Measurements from ENCODE around the gene MROH7. TPM values are rescaled to one million over a fixed set of nuclear protein-coding genes. Genes with fewer than 3 reads are reported as not detected.

Gene MROH7
- total and polyA plus RNA-seq, 9 of the 15 experiments (the other 6 are each of a cell fraction or from before 2014, with no cell fraction given), result not detected

- no peaks in the 10 kb centered on the region for H3K9me1 ChIP-seq (ENCODE audit: control insufficient read depth, insufficient read depth, low read length)
- H3K36me3 ChIP-seq (ENCODE audit: control insufficient read depth, insufficient read depth, low read length), result no peaks in the 10 kb centered on the region
- peaks cover 9 to 16% of the 10 kb centered on the region in 2 experiments for H3K27me3 ChIP-seq (ENCODE audit: control insufficient read depth in 2 of 2, insufficient read depth in 2 of 2, low read length in 2 of 2)
- ATAC-seq (no peak), FAIRE-seq (no peak), DNase-seq (ENCODE audit: extremely low read depth in 1 of 4, low spot score in 3 of 4) (no peak)
- H3K4me1 ChIP-seq (replicated peaks in 1 of 2; ENCODE audit: control insufficient read depth in 2 of 2, insufficient read depth in 2 of 2, low read length in 2 of 2), result no peaks in the 10 kb centered on the region
- in situ Hi-C loops (cut with MboI) (no loop called here), intact Hi-C loops (cut with micrococcal nuclease) (no loop called here)
- H4K20me1 ChIP-seq (replicated peaks; ENCODE audit: control insufficient read depth, insufficient read depth, low read length), result no peaks in the 10 kb centered on the region
- 4% methylated on average over 4 of the region's 4 CpGs for WGBS (ENCODE audit: insufficient coverage, low coverage, missing lambda C conversion rate)
- CTCF ChIA-PET (ENCODE audit: low intra/inter-chr PET ratio), result no interaction called here
- H3K9ac ChIP-seq (ENCODE audit: insufficient read depth in 1 of 2, low read depth in 2 of 2, low read length in 2 of 2), result no peak overlapping the region
- no peaks in the 10 kb centered on the region for H3K79me2 ChIP-seq (ENCODE audit: control insufficient read depth, insufficient read depth, low read length)
- no TSS peak for BruUV-seq (replicated peaks)
- POLR2A ChIA-PET, result interaction anchor here (0.7 kb wide), 1 partner anchor 708 kb away, joined by 3 read pairs; no protein-coding TSS in a partner anchor
- no peak overlapping the region for H3K27ac ChIP-seq (ENCODE audit: extremely low read depth, low read depth, low read length)
- no peak overlapping the region for H3K4me3 ChIP-seq
- no peak overlapping the region for H2AFZ ChIP-seq (ENCODE audit: low read depth, low read length)
- H3K4me2 ChIP-seq (ENCODE audit: insufficient read depth, low read length), result no peak overlapping the region
- TF ChIP-seq, protein P1, sequence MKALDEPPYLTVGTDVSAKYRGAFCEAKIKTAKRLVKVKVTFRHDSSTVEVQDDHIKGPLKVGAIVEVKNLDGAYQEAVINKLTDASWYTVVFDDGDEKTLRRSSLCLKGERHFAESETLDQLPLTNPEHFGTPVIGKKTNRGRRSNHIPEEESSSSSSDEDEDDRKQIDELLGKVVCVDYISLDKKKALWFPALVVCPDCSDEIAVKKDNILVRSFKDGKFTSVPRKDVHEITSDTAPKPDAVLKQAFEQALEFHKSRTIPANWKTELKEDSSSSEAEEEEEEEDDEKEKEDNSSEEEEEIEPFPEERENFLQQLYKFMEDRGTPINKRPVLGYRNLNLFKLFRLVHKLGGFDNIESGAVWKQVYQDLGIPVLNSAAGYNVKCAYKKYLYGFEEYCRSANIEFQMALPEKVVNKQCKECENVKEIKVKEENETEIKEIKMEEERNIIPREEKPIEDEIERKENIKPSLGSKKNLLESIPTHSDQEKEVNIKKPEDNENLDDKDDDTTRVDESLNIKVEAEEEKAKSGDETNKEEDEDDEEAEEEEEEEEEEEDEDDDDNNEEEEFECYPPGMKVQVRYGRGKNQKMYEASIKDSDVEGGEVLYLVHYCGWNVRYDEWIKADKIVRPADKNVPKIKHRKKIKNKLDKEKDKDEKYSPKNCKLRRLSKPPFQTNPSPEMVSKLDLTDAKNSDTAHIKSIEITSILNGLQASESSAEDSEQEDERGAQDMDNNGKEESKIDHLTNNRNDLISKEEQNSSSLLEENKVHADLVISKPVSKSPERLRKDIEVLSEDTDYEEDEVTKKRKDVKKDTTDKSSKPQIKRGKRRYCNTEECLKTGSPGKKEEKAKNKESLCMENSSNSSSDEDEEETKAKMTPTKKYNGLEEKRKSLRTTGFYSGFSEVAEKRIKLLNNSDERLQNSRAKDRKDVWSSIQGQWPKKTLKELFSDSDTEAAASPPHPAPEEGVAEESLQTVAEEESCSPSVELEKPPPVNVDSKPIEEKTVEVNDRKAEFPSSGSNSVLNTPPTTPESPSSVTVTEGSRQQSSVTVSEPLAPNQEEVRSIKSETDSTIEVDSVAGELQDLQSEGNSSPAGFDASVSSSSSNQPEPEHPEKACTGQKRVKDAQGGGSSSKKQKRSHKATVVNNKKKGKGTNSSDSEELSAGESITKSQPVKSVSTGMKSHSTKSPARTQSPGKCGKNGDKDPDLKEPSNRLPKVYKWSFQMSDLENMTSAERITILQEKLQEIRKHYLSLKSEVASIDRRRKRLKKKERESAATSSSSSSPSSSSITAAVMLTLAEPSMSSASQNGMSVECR (CRISPR knock-in tag; IDR thresholded peaks at IDR 0.05), result no peak
- TF ChIP-seq PTTG1 (tag; IDR thresholded peaks at IDR 0.05; ENCODE audit: low read depth) (no peak), MAFF (IDR thresholded peaks at IDR 0.05; ENCODE audit: low read length) (no peak), ZNF146 (CRISPR knock-in tag; IDR thresholded peaks at IDR 0.05; ENCODE audit: unreplicated experiment) (no peak), PHB (CRISPR knock-in tag; IDR thresholded peaks at IDR 0.05) (no peak), BACH1 (tag; IDR thresholded peaks at IDR 0.05) (no peak), CAMTA2 (CRISPR knock-in tag; conservative IDR thresholded peaks at IDR 0.05) (no peak), YBX1 (IDR thresholded peaks at IDR 0.05) (no peak), BMI1 (IDR thresholded peaks at IDR 0.05; ENCODE audit: low read length) (no peak)
- TF ChIP-seq, protein P2, sequence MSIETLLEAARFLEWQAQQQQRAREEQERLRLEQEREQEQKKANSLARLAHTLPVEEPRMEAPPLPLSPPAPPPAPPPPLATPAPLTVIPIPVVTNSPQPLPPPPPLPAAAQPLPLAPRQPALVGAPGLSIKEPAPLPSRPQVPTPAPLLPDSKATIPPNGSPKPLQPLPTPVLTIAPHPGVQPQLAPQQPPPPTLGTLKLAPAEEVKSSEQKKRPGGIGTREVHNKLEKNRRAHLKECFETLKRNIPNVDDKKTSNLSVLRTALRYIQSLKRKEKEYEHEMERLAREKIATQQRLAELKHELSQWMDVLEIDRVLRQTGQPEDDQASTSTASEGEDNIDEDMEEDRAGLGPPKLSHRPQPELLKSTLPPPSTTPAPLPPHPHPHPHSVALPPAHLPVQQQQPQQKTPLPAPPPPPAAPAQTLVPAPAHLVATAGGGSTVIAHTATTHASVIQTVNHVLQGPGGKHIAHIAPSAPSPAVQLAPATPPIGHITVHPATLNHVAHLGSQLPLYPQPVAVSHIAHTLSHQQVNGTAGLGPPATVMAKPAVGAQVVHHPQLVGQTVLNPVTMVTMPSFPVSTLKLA (conservative IDR thresholded peaks at IDR 0.05), result no peak
- no peaks in the 10 kb centered on the region; the same call in 1 of the 2 replicates for H3K9me3 ChIP-seq (replicated peaks; ENCODE audit: control insufficient read depth, insufficient read depth, low read depth, low read length)
Measured at GRCh38 chr1:54653036-54653435, 11.4 kb downstream of the MROH7 start.
